Panc1 (cell line): ENCODE results near the gene ATXN10. TPM values are rescaled to one million over a fixed set of nuclear protein-coding genes. Genes with fewer than 3 reads are reported as not detected.

Experiments
- ATAC-seq: fragments of 200-7000 bp; cut with Tn5 transposase; 2 replicates; pipeline ENCODE4 v1.9.1; 2020; ENCODE audit warnings: mild to moderate bottlenecking, moderate library complexity
- BruUV-seq: library from RNA; stranded (reverse); fragments of 400-500 nt; replicated peaks from 2 replicates; lab custom pipeline; 2021; lab: Mats Ljungman, UMichigan
- CTCF ChIA-PET: fragments of 300-600 bp; sonication (Branson Sonifier 250); formaldehyde crosslinking; loops from one replicate; lab custom pipeline; 2022; ENCODE audit warnings: antibody characterized with exemption; lab: Charles Lee
- POLR2A ChIA-PET: fragments of 300-600 bp; sonication (Branson Sonifier 250); formaldehyde crosslinking; loops from one replicate; lab custom pipeline; 2022; ENCODE audit warnings: antibody characterized with exemption; lab: Charles Lee
- DNase-seq: peaks from one replicate; pipeline ENCODE4 v3.0.0-alpha.2; 2010; ENCODE audit warnings: low read depth, low spot score
- H3K27ac ChIP-seq: 2 replicates; pipeline ENCODE4 v1.5.1; 2011; ENCODE audit warnings: mild to moderate bottlenecking, low read length, inconsistent platforms
- H3K27me3 ChIP-seq: fragments of 200-500 bp; sonication (Bioruptor generic); 2 replicates; pipeline ENCODE4 v1.6.0; 2014; ENCODE audit warnings: low read length, inconsistent platforms; ENCODE audit not compliant: control insufficient read depth, insufficient read depth
- H3K36me3 ChIP-seq: fragments of 200-500 bp; sonication (Bioruptor generic); 2 replicates; pipeline ENCODE4 v1.5.1; 2014; ENCODE audit warnings: inconsistent platforms, mild to moderate bottlenecking, low read length, moderate library complexity; ENCODE audit not compliant: control insufficient read depth, insufficient read depth
- H3K4me1 ChIP-seq: 2 replicates; pipeline ENCODE4 v1.5.1; 2011; ENCODE audit warnings: inconsistent platforms, mild to moderate bottlenecking, low read length, moderate library complexity; ENCODE audit not compliant: control insufficient read depth, insufficient read depth
- H3K4me3 ChIP-seq, 2 experiments: 2 replicates each; pipeline ENCODE4 v1.5.1; 2011 to 2012; ENCODE audit warnings: low read depth in 2 of 2, low read length in 2 of 2, mild to moderate bottlenecking in 2 of 2, inconsistent platforms in 1 of 2, moderate library complexity in 1 of 2
- H3K9me3 ChIP-seq: fragments of 200-500 bp; sonication (Bioruptor generic); 2 replicates; pipeline ENCODE4 v1.5.1; 2014; ENCODE audit warnings: low read depth, mild to moderate bottlenecking, inconsistent platforms, low read length, moderate library complexity; ENCODE audit not compliant: control insufficient read depth, insufficient read depth
- CTCF ChIP-seq: fragments of 450-650 bp; IDR thresholded peaks from 2 replicates; pipeline ENCODE4 v1.5.1; 2017; ENCODE audit warnings: mild to moderate bottlenecking
- POLR2AphosphoS5 ChIP-seq: IDR thresholded peaks from 2 replicates; pipeline ENCODE4 v1.6.1; 2012; ENCODE audit warnings: mild to moderate bottlenecking, low read depth, low read length, moderate library complexity
- REST ChIP-seq, 2 experiments: IDR thresholded peaks; 2 replicates each; pipeline ENCODE4 v1.6.1; 2011 to 2012; ENCODE audit warnings: low read depth in 2 of 2, control low read depth in 1 of 2, low read length in 1 of 2, mild to moderate bottlenecking in 1 of 2, moderate library complexity in 1 of 2; ENCODE audit not compliant: insufficient read depth in 1 of 2
- SIN3A ChIP-seq: IDR thresholded peaks from 2 replicates; pipeline ENCODE4 v1.6.1; 2012; ENCODE audit warnings: low read depth, mild to moderate bottlenecking, low read length, moderate library complexity, borderline replicate concordance; ENCODE audit not compliant: insufficient read depth
- TCF7L2 ChIP-seq: IDR thresholded peaks from 2 replicates; pipeline ENCODE4 v1.6.1; 2011; ENCODE audit warnings: mild to moderate bottlenecking, low read depth, low read length, inconsistent platforms
- in situ Hi-C: cut with HindIII; loops from 2 replicates; pipeline ENCODE4 v1.10.0; 2016; ENCODE audit warnings: low sequenced_read_pairs, low pct_unique_long_range_greater_than_20kb
- intact Hi-C: fragments of 100-400 bp; cut with micrococcal nuclease; formaldehyde crosslinking; loops from one replicate; pipeline ENCODE4 v1.10.0; 2022; ENCODE audit not compliant: unreplicated experiment
- total RNA-seq: library from RNA; stranded (reverse); gene quantifications from one replicate; pipeline ENCODE4 v1.2.1, GENCODE V29; 2021; ENCODE audit not compliant: unreplicated experiment

ATXN10 gene
- total RNA-seq, 1 experiment from 2014 or later, result 184 TPM

GRCh38 chr22:45750626-45751025 is 79.0 kb downstream of the ATXN10 start:
- in situ Hi-C loops, result no loop called here
- Histone ChIP-seq H3K9me3 (no peaks in the 10 kb centered on the region), H3K4me1 (no peaks in the 10 kb centered on the region; the same call in 1 of the 2 replicates), H3K27ac (no peak overlapping the region), H3K27me3 (no peaks in the 10 kb centered on the region), H3K36me3 (no peaks in the 10 kb centered on the region; the same call in 1 of the 2 replicates), H3K4me3 (no peak overlapping the region)
- CTCF ChIA-PET, result no interaction called here
- DNase-seq, result no peak
- intact Hi-C loops, result no loop called here
- no TSS peak for BruUV-seq
- no peak for ATAC-seq
- POLR2A ChIA-PET, result no interaction called here
- TF ChIP-seq REST (IDR thresholded peaks at IDR 0.05; ENCODE audit: insufficient read depth in 1 of 2, low read depth in 2 of 2, low read length in 1 of 2), result no peak
- TF ChIP-seq POLR2AphosphoS5, result no peak
- TF ChIP-seq TCF7L2, result no peak
- no peak for TF ChIP-seq SIN3A
- TF ChIP-seq CTCF, result no peak

GRCh38 chr22:45752036-45752435 is 80.4 kb downstream of the ATXN10 start:
- CTCF ChIA-PET, result interaction anchor here (0.7 kb wide), 1 partner anchor 170 kb away, joined by 5 read pairs; no protein-coding TSS in a partner anchor
- H3K36me3 ChIP-seq, result no peaks in the 10 kb centered on the region; the same call in 1 of the 2 replicates

More at GRCh38 chr22:45752036-45752435, 80.4 kb downstream of the ATXN10 start:
- intact Hi-C loops, result no loop called here
- DNase-seq (no peak), ATAC-seq (no peak)
- no TSS peak for BruUV-seq
- no peaks in the 10 kb centered on the region for H3K27me3 ChIP-seq
- H3K4me1 ChIP-seq, result peaks cover 2% of the 10 kb centered on the region; the same call in 1 of the 2 replicates
- in situ Hi-C loops, result no loop called here
- POLR2A ChIA-PET, result no interaction called here
- H3K9me3 ChIP-seq, result no peaks in the 10 kb centered on the region
- TF ChIP-seq SIN3A (no peak), CTCF (no peak), POLR2AphosphoS5 (no peak), TCF7L2 (no peak)
- H3K27ac ChIP-seq, result no peak overlapping the region
- H3K4me3 ChIP-seq, result no peak overlapping the region
